Left ventricle myocardium inferior (tissue), 1 donor: ENCODE measurements around the gene SENP1. TPM values are rescaled to one million over a fixed set of nuclear protein-coding genes. Genes with fewer than 3 reads are reported as not detected.
"Not testable (repeated sequence)": the region's sequence is repeated elsewhere in the genome, so short reads cannot be mapped to it uniquely, and the experiment has no call there.

ENCODE experiments used
- DNase-seq: peaks from one replicate; pipeline ENCODE4 v3.0.0-alpha.2; 2020
- H3K27ac ChIP-seq: fragments of 200-600 bp; replicated peaks from 2 replicates; pipeline ENCODE4 v1.8.0; 2021
- H3K27me3 ChIP-seq: fragments of 200-600 bp; 2 replicates; pipeline ENCODE4 v1.8.0; 2021; ENCODE audit warnings: low read depth
- H3K36me3 ChIP-seq: fragments of 200-600 bp; 2 replicates; pipeline ENCODE4 v1.8.0; 2021
- H3K4me1 ChIP-seq: fragments of 200-600 bp; 2 replicates; pipeline ENCODE4 v1.8.0; 2021
- H3K4me3 ChIP-seq: fragments of 200-600 bp; 2 replicates; pipeline ENCODE4 v1.8.0; 2021; ENCODE audit warnings: mild to moderate bottlenecking, moderate library complexity
- H3K9me3 ChIP-seq: fragments of 200-600 bp; replicated peaks from 2 replicates; pipeline ENCODE4 v1.8.0; 2021
- intact Hi-C: fragments of 100-400 bp; cut with micrococcal nuclease; formaldehyde crosslinking; loops from one replicate; pipeline ENCODE4 v1.11.0; 2022
- total RNA-seq: library from RNA; stranded (reverse); fragmentation: NEBNext Ultra II Directional; extraction: Animal tissue kit (Norgen Biotek cat#: 25700); gene quantifications from one replicate; pipeline ENCODE4 v1.2.1, GENCODE V29; 2021
- TF ChIP-seq, protein P1 (sequence below): fragments of 200-600 bp; IDR thresholded peaks from 2 replicates; pipeline ENCODE4 v1.8.0; 2021; ENCODE audit warnings: antibody characterized with exemption, mild to moderate bottlenecking, borderline replicate concordance
- donor health status: DM: no; HTN: yes; CAD: no; lungs with severe emphysema.

The SENP1 gene
- total RNA-seq, 1 donor from 2014 or later, result 5.3 TPM

DNA sequence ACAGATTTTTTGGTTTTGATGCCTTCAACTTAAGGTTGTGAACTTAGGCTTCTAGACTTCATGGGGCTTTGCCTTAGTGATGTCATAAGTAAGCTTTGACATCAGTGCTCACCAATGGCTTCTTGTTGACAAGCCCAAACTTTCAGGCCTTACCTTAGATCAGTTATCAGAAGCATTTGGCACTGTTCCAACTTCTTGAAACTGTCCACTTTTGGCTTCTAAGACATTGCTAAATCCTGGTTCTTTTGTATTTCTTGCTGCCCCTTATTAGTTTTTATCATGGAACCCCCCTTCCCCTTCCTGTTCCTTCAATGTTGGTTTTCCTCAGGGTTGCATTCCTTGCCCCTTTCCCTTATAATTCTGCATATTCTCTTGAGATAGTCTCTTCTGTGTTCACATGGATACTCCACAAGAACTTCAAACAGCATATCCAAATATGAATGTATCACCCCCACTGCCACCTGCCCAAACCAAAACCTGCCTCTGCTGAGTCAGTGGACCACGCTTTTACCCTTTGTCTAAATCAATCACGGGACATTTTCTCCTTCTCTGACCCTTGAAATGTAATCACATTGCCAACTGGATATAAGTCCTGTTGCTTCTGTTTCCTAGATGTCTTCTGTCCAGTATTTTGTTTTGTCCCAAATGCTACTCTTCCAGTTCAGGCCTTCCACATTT, 21.2 kb upstream of the SENP1 start:
- Histone ChIP-seq H3K27me3 (no peaks in the 10 kb centered on the region), H3K27ac (peak overlapping the region; percentile 93), H3K9me3 (no peaks in the 10 kb centered on the region), H3K36me3 (peaks cover 78% of the 10 kb centered on the region), H3K4me3 (peak overlapping the region; percentile 53), H3K4me1 (peaks cover 77% of the 10 kb centered on the region)
- intact Hi-C loops, result no loop called here
- no peak for DNase-seq
- TF ChIP-seq, protein P1, sequence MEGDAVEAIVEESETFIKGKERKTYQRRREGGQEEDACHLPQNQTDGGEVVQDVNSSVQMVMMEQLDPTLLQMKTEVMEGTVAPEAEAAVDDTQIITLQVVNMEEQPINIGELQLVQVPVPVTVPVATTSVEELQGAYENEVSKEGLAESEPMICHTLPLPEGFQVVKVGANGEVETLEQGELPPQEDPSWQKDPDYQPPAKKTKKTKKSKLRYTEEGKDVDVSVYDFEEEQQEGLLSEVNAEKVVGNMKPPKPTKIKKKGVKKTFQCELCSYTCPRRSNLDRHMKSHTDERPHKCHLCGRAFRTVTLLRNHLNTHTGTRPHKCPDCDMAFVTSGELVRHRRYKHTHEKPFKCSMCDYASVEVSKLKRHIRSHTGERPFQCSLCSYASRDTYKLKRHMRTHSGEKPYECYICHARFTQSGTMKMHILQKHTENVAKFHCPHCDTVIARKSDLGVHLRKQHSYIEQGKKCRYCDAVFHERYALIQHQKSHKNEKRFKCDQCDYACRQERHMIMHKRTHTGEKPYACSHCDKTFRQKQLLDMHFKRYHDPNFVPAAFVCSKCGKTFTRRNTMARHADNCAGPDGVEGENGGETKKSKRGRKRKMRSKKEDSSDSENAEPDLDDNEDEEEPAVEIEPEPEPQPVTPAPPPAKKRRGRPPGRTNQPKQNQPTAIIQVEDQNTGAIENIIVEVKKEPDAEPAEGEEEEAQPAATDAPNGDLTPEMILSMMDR, result no peak

DNA sequence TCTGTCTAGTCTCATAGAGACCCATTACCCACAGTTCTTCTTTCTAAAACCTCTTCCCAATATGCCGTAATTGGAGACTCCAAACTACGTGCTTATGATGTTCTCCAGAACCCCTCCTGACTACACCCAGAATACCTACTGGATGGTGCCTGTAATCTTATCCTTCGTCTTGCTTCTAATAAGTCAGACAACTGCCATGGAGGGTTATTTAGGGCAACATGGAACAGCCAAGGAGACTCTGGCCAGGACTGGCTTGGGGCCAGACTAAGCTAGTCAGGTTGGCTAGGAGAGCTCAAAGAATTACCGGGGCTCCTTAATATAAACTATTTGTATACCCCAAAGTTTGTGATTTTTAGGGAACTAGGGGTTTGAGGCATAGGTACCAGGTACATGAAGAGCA, 20.1 kb upstream of the SENP1 start:
- peak overlapping the region; percentile 93 for H3K27ac ChIP-seq
- peak; percentile 68 for DNase-seq
- peaks cover 67% of the 10 kb centered on the region for H3K36me3 ChIP-seq
- H3K4me3 ChIP-seq, result peak overlapping the region; percentile 82
- intact Hi-C loops, result no loop called here
- H3K9me3 ChIP-seq, result no peaks in the 10 kb centered on the region
- H3K4me1 ChIP-seq, result peaks cover 72% of the 10 kb centered on the region
- TF ChIP-seq, protein P1, result no peak
- H3K27me3 ChIP-seq, result no peaks in the 10 kb centered on the region

DNA sequence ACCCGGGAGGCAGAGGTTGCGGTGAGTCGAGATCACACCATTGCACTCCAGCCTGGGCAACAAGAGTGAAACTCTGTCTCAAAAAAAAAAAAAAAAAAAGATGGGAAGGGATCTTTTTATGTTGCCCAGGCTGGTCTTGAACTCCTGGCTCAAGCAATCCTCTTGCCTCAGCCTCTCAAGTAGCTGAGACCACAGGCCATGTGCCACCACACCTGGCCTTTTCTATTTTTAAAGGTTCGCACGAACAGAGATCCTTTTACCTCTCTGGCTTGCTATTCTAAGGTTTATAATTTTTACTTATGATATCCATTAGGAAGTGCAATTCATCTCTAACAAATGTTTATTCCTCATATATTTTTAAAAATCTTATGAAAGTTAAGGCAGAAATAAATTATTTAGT, 19.7 kb upstream of the SENP1 start:
- Histone ChIP-seq H3K27ac (peak overlapping the region; percentile 93), H3K36me3 (peaks cover 63% of the 10 kb centered on the region), H3K4me3 (peak overlapping the region; percentile 82), H3K4me1 (peaks cover 70% of the 10 kb centered on the region)
- H3K27me3 ChIP-seq, DNase-seq, H3K9me3 ChIP-seq, intact Hi-C loops: not testable (repeated sequence)

DNA sequence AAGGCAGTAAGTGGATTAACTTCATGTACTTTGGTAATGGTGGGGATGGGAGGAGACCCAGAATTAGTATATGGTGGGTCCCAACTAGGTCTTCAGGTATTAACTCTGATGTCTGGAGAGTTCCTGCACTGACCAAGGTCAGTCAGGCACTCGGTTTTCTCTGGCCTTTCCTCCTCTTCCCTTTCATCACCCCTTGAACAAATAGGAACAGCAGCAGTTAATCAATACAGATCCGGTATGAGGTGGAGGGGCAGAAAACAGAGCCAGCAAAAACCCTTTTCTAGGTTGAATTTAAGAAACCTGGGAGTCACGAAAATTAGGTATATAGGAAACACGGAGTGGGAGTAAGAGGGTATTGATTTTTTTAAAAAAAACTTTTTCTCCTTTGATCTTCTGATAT, 17.3 kb upstream of the SENP1 start:
- Histone ChIP-seq H3K4me1 (peaks cover 66% of the 10 kb centered on the region), H3K27ac (peak overlapping the region; percentile 93), H3K9me3 (no peaks in the 10 kb centered on the region), H3K27me3 (no peaks in the 10 kb centered on the region), H3K36me3 (peaks cover 39% of the 10 kb centered on the region), H3K4me3 (peak overlapping the region; percentile 82)
- DNase-seq, result no peak
- intact Hi-C loops, result no loop called here
- TF ChIP-seq, protein P1, result no peak

DNA sequence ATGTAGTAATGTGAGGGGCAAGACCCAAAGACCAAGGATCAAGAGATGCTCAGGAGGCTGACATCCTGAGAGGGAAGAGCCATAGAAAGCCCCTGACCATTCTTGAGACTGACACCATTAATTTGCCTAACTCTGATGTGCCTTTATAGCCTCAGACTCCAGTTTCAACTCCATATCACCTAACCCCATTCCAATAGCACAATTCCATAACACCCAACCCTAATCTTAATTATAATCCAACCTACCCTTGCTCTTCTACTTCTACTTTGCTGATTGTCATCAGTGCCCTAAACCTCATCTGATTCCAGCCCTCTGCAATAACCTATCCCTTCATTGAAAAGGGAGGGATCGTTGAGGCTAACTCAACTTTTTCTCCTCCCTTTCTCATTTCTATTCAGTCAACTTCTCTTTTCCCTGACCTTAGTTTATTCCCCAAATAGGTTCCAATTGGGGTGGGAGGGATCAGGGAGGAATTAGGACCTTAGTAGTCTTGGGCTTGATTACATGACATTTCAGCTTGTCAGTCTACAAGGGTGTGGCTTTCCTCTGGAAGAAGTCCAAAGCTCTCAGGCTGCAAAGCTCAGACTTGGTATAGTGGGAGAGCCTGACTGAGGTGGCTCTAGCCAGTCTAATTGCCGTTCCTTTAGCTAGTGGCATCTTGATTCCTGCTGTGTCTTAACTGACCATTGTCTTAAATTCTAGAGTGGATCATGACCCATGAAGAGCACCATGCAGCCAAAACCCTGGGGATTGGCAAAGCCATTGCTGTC, 16.4 kb upstream of the SENP1 start:
- DNase-seq, result no peak
- H3K9me3 ChIP-seq, result no peaks in the 10 kb centered on the region
- peaks cover 58% of the 10 kb centered on the region for H3K4me1 ChIP-seq
- H3K27ac ChIP-seq, result peak overlapping the region; percentile 93
- intact Hi-C loops, result no loop called here
- H3K4me3 ChIP-seq, result peak overlapping the region; percentile 82
- H3K27me3 ChIP-seq, result no peaks in the 10 kb centered on the region
- peaks cover 30% of the 10 kb centered on the region for H3K36me3 ChIP-seq
- TF ChIP-seq, protein P1, result no peak

DNA sequence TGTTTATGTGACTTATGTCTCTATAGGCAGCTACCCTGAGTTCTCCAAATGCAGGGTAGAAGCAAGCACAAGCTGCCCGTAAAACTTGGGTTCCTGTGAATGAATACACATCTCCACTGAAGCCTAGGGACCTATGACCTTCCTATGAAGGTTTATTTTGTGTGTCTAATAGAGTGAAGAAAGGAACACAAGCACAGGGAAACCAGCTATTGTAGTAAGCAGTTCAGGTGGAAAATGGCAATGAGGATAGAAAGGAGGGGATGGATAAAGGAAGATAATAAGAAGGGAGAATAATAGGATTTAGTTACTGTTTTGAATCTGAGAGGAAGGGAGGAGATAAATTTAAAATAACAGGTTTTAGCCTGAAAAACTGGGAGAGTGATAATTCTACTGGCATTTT, 15.6 kb upstream of the SENP1 start:
- intact Hi-C loops, result no loop called here
- no peak for DNase-seq
- Histone ChIP-seq H3K27me3 (no peaks in the 10 kb centered on the region), H3K4me1 (peaks cover 52% of the 10 kb centered on the region), H3K4me3 (peak overlapping the region; percentile 82), H3K9me3 (no peaks in the 10 kb centered on the region), H3K27ac (peak overlapping the region; percentile 93), H3K36me3 (peaks cover 29% of the 10 kb centered on the region)
- TF ChIP-seq, protein P1, result no peak
